ENCODE measurements around the gene GATB. TPM values are rescaled to one million over a fixed set of nuclear protein-coding genes. Genes with fewer than 3 reads are reported as not detected.

The GATB gene
- total RNA-seq, 1 experiment from 2014 or later: 29.6 TPM

DNA sequence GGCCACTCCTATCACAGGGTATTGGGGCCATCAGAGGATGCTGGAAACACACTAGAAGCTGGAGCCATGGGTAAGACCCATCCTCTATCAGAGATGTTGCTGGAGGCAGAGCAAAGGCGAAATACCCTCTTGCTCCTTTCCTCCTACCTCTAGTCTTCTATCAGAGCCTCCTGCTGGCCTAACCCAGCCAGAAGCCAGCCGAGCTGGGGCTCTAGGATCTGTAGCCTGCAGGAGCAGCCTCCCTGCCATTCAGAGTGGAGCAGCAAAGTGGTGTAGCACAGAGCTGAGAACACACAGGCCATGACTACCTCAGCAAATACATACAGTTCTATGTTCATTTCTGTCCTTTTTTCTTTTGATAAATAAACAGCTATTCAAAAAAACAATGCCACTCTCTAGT, 35.7 kb downstream of the GATB start:
- Mint-ChIP-seq H3K27me3 (ENCODE audit: insufficient read depth, unreplicated experiment) (no peaks in the 10 kb centered on the region), H3K4me1 (ENCODE audit: low read depth, unreplicated experiment) (peaks cover 7% of the 10 kb centered on the region), H3K9me3 (ENCODE audit: unreplicated experiment) (no peaks in the 10 kb centered on the region), H3K4me3 (ENCODE audit: unreplicated experiment) (no peak overlapping the region), H3K27ac (ENCODE audit: unreplicated experiment) (no peak overlapping the region), H3K36me3 (ENCODE audit: insufficient read depth, unreplicated experiment) (peaks cover 2% of the 10 kb centered on the region)
- Histone ChIP-seq H3K9me3 (no peaks in the 10 kb centered on the region), H3K4me1 (no peaks in the 10 kb centered on the region), H3K27me3 (replicated peaks; ENCODE audit: control insufficient read depth, insufficient read depth, low read length) (no peaks in the 10 kb centered on the region), H3K36me3 (ENCODE audit: control insufficient read depth, insufficient read depth, low read length) (no peaks in the 10 kb centered on the region), H3K4me3 (ENCODE audit: low read depth, low read length) (no peak overlapping the region)
- TF ChIP-seq, protein P1, sequence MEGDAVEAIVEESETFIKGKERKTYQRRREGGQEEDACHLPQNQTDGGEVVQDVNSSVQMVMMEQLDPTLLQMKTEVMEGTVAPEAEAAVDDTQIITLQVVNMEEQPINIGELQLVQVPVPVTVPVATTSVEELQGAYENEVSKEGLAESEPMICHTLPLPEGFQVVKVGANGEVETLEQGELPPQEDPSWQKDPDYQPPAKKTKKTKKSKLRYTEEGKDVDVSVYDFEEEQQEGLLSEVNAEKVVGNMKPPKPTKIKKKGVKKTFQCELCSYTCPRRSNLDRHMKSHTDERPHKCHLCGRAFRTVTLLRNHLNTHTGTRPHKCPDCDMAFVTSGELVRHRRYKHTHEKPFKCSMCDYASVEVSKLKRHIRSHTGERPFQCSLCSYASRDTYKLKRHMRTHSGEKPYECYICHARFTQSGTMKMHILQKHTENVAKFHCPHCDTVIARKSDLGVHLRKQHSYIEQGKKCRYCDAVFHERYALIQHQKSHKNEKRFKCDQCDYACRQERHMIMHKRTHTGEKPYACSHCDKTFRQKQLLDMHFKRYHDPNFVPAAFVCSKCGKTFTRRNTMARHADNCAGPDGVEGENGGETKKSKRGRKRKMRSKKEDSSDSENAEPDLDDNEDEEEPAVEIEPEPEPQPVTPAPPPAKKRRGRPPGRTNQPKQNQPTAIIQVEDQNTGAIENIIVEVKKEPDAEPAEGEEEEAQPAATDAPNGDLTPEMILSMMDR (IDR thresholded peaks at IDR 0.05; ENCODE audit: insufficient read depth in 1 of 2, low read depth in 1 of 2, low read length in 1 of 2, severe bottlenecking in 1 of 2, unreplicated experiment in 1 of 2): no peak
- no TSS peak for BruUV-seq (replicated peaks)
- intact Hi-C loops (cut with micrococcal nuclease; ENCODE audit: unreplicated experiment): no loop called here
- POLR2A ChIA-PET: no interaction called here
- CTCF ChIA-PET: no interaction called here
- DNase-seq: peak in 1 of 2 experiments; percentile 1

DNA sequence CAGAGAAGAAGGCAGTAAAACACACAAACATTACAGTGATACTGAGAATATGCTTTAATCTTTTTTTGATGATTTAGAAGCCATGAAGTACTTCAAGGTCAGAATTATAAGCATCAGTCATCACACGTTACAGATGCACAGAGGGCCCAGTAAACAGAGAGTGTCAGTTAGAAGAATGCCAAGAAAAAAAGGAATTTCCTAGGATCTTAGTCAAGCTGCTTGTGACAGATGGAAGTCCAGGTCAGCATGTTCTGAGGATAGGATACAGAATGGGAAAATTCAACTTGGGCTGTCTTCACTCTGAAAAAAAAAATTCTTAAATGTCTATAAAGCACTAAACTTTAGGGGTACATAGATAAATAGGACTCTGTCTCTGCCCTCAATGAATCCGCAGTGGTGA, 38.9 kb downstream of the GATB start:
- no peaks in the 10 kb centered on the region for H3K36me3 Mint-ChIP-seq (ENCODE audit: insufficient read depth, unreplicated experiment)
- no peak for DNase-seq
- Histone ChIP-seq H3K4me1 (no peaks in the 10 kb centered on the region), H3K27me3 (replicated peaks; ENCODE audit: control insufficient read depth, insufficient read depth, low read length) (no peaks in the 10 kb centered on the region), H3K4me3 (ENCODE audit: low read depth, low read length) (no peak overlapping the region), H3K9me3 (no peaks in the 10 kb centered on the region), H3K36me3 (ENCODE audit: control insufficient read depth, insufficient read depth, low read length) (no peaks in the 10 kb centered on the region)
- BruUV-seq (replicated peaks): no TSS peak
- CTCF ChIA-PET: no interaction called here
- TF ChIP-seq, protein P1 (IDR thresholded peaks at IDR 0.05; ENCODE audit: insufficient read depth in 1 of 2, low read depth in 1 of 2, low read length in 1 of 2, severe bottlenecking in 1 of 2, unreplicated experiment in 1 of 2): no peak
- POLR2A ChIA-PET: no interaction called here
- H3K9me3 Mint-ChIP-seq (ENCODE audit: unreplicated experiment): no peaks in the 10 kb centered on the region
- no peak overlapping the region for H3K4me3 Mint-ChIP-seq (ENCODE audit: unreplicated experiment)
- intact Hi-C loops (cut with micrococcal nuclease; ENCODE audit: unreplicated experiment): no loop called here
- no peak overlapping the region for H3K27ac Mint-ChIP-seq (ENCODE audit: unreplicated experiment)
- H3K4me1 Mint-ChIP-seq (ENCODE audit: low read depth, unreplicated experiment): no peaks in the 10 kb centered on the region
- H3K27me3 Mint-ChIP-seq (ENCODE audit: insufficient read depth, unreplicated experiment): no peaks in the 10 kb centered on the region

DNA sequence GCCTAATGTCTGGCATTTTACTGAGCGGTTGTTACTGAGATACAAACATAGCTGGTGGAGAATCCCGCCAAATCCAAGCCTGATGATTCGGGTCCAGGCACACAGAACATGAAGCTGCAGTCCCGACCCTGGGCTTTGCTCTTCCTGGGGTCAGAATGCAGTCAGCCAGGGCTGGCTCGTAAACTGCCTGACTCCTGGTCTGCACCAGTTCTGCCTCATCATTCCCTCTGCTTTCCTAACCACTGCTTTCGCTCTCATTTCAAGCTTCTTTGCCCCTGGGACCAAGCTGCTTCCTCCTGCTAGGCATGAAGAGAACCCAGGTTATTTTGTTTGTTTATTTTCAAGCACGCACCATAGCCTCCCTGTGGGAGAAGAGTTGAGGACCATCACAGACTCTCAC, 39.3 kb downstream of the GATB start:
- H3K36me3 ChIP-seq (ENCODE audit: control insufficient read depth, insufficient read depth, low read length): no peaks in the 10 kb centered on the region
- no peaks in the 10 kb centered on the region for H3K27me3 Mint-ChIP-seq (ENCODE audit: insufficient read depth, unreplicated experiment)
- H3K36me3 Mint-ChIP-seq (ENCODE audit: insufficient read depth, unreplicated experiment): no peaks in the 10 kb centered on the region
- BruUV-seq (replicated peaks): no TSS peak
- no peaks in the 10 kb centered on the region for H3K27me3 ChIP-seq (replicated peaks; ENCODE audit: control insufficient read depth, insufficient read depth, low read length)
- CTCF ChIA-PET: no interaction called here
- no peak overlapping the region for H3K4me3 Mint-ChIP-seq (ENCODE audit: unreplicated experiment)
- intact Hi-C loops (cut with micrococcal nuclease; ENCODE audit: unreplicated experiment): no loop called here
- no peaks in the 10 kb centered on the region for H3K9me3 ChIP-seq
- H3K4me1 Mint-ChIP-seq (ENCODE audit: low read depth, unreplicated experiment): no peaks in the 10 kb centered on the region
- H3K4me3 ChIP-seq (ENCODE audit: low read depth, low read length): no peak overlapping the region
- no peak overlapping the region for H3K27ac Mint-ChIP-seq (ENCODE audit: unreplicated experiment)
- TF ChIP-seq, protein P1 (IDR thresholded peaks at IDR 0.05; ENCODE audit: insufficient read depth in 1 of 2, low read depth in 1 of 2, low read length in 1 of 2, severe bottlenecking in 1 of 2, unreplicated experiment in 1 of 2): no peak
- POLR2A ChIA-PET: no interaction called here
- no peak for DNase-seq
- no peaks in the 10 kb centered on the region for H3K9me3 Mint-ChIP-seq (ENCODE audit: unreplicated experiment)
- no peaks in the 10 kb centered on the region for H3K4me1 ChIP-seq
